GM19240 (cell line): ENCODE measurements around the gene RAD1.
"Not testable (repeated sequence)": the region's sequence is repeated elsewhere in the genome, so short reads cannot be mapped to it uniquely, and the experiment has no call there.

Experiments used
- DNase-seq: peaks from one replicate; pipeline ENCODE4 v3.0.0; 2011; ENCODE audit warnings: low spot score; ENCODE audit not compliant: insufficient read length

The RAD1 gene, protein sequence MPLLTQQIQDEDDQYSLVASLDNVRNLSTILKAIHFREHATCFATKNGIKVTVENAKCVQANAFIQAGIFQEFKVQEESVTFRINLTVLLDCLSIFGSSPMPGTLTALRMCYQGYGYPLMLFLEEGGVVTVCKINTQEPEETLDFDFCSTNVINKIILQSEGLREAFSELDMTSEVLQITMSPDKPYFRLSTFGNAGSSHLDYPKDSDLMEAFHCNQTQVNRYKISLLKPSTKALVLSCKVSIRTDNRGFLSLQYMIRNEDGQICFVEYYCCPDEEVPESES

GRCh38 chr5:34915139-34915855, at the start of gene RAD1, which contains the start of gene BRIX1:
TSS of gene RAD1 (minus strand) at chr5:34915504. CDS start at chr5:34914892, 612 bp downstream.
TSS of gene BRIX1 (plus strand) at chr5:34915711. CDS start at chr5:34915739, 28 bp downstream.
- peak; percentile 67 for DNase-seq

- DNase-seq = peak; percentile 42
Observed at GRCh38 chr5:34959323-34959722, 44.0 kb upstream of the RAD1 start.

GRCh38 chr5:34957857-34958690, 42.8 kb upstream of the RAD1 start:
- DNase-seq = no peak

DNA sequence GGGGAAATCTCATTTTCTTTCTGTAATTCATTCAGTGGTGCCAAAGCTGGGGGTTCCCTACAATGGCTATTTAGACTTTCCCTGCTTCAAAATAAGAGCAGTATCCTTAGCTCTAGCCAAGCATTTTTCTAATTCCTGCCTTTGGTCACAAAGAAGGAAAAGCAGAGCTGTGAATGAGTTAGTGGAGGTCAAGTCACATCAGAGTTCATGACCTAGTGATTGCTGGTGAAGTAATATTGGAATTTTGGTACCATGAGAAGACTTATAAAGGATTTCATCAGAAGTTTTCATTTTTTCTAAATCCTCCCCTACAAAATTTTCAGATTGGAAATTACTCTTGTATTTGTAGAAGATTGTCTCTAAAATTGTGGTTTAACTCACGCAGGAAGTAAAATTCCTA, 42.0 kb upstream of the RAD1 start:
- no peak for DNase-seq

- DNase-seq = no peak
Observed at GRCh38 chr5:34944460-34945047, 29.2 kb upstream of the RAD1 start.

GRCh38 chr5:34944044-34944443, 28.7 kb upstream of the RAD1 start:
- DNase-seq = no peak

DNA sequence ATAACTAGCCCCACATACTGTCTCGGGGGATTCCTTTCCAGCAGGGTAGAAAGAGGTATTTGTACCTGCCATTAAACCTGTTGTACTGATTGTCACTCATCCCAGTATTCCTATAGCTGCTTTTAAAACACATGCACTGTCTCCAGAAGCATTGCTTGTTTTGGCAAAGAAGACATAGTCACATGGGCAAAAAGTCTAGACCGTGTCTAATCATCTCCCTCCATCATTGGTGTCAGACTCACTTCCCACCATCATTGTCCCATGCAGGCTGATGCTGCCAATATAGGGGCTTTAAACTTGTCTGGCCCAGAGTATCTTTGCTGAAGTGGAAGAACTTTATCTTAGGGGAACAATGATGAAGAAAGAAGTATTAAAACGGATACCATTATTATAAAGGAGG, 26.6 kb upstream of the RAD1 start:
- no peak for DNase-seq

DNA sequence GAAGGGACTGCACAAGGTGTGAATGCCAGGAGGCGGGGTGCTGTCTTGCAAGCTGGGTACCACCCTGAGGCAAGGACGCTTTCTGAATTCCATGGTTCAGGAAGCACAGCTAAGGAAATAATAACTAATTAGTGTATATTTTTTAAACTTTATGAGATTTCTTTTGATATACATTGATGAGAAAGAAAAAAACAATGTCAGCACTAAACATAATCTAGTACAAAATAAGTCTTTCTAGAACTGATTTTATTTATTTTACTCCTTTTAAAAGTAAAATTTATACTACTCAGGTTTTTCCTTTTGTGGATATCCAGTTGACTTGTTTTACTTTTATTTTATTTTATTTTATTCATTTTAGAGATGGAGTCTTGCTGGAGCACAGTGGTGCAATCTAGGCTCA, 17.6 kb upstream of the RAD1 start:
- no peak for DNase-seq

DNA sequence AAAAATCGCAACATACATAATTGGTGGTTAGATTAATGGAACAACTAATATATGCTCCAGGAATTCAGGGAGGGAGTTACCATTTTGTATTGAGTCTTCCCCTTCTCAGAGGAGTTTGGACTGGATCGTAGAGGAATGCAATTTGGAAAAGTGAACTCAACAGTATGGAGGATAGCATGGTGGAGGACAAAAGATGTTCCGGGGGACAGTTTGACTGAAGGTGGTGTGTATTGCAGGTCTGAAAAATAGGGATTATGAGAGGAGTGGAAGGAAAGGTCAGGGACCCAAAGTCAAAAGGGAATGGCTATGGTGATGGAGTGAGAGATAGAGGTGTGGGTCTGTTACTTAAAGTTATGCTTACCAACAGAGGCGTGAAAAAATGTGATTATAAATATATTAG, 15.6 kb upstream of the RAD1 start:
- DNase-seq = no peak

DNA sequence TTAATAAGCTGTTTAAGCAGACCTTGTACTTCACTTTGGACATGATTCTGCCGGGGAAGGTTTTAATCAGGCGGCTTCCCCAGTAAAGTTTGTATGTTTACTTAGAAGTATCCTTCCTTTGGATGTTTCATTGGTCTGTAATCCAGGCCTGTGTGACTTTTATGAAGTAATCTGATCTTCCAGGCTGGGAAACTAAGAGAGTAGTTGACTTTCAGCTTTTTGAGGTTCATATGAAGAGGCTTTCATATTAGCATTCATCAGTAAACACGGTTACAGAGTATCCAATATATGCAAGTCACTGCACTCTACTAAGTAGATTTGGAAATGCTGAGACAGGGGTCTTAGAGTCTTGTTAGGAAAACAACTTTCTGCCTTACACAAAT, 15.1 kb upstream of the RAD1 start:
- DNase-seq = no peak

DNA sequence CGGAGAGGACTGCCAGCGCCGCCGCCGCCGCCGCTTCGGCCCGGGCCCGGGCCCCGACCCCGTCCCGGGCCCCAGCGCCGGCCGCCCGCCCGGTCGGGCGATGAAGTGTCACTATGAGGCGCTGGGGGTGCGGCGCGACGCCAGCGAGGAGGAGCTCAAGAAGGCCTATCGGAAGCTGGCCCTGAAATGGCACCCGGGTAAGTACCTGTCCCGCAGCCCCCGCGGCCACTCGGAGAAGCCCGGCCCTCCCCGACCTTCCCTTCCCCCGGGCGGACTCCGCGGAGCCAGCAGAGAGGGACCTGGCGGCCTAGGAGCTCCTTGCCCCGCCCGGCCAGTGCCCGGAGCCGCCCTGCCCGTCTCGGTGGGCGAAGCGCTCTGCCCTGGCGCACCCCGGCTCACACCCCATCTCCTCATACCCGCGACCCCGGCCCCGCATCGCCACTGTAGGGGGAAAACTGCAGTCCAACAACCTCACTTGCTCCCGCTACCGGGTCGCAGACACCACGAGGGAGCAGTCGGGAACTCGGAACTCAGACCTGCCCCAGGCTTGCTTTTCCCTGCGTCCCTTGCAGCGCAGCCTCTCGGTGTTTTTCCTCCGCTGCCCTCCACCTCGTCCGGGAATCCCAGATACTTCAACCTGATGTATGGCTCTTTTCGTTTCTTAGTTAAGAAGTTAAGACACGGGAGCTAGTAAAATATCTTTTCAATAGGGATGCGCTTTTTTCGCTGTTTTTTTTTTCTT, 14.6 kb upstream of the RAD1 start:
- DNase-seq = peak; percentile 63

GRCh38 chr5:34929134-34929719, 13.9 kb upstream of the RAD1 start, which contains the start of gene DNAJC21:
TSS of gene DNAJC21 (plus strand) at chr5:34929559. CDS start at chr5:34929820, 261 bp downstream.
- peak; percentile 93 for DNase-seq

DNA sequence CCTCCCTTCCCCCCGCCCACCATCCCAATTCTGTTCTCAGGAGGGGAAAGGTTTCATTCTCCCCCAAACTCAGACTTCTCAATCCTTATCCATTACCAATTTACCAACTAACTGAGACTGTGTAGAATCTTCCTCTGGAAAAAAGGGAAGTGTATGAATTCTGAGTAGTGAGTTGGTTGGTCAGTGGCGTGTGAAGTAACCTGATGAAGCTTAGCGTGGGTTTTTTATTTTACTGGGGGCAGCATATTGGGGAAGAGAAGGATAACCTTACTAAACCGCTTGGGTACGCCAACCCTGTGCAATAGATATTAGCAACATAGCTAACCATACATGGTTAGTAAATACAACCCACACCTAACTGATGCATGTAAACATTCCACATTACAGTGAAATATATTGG, 13.0 kb upstream of the RAD1 start:
- no peak for DNase-seq

DNA sequence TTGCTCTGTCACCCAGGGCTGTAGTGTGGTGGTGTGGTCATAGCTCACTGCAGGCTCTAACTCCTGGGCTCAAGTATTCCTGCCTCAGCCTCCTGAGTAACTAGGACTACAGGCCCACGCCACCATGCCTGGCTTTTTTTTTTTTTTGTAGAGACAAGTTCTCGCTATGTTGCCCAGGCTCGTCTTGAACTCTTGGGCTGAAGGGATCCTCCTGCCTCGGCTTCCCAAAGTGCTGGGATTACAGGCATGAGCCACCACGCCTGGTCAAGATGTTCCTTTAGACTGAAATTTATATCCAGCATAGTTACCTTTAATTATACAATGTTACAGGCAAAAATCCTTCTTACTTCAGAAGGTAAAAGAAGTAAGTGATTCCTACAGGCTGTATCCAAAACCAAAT, 12.5 kb upstream of the RAD1 start:
- DNase-seq = no peak

DNA sequence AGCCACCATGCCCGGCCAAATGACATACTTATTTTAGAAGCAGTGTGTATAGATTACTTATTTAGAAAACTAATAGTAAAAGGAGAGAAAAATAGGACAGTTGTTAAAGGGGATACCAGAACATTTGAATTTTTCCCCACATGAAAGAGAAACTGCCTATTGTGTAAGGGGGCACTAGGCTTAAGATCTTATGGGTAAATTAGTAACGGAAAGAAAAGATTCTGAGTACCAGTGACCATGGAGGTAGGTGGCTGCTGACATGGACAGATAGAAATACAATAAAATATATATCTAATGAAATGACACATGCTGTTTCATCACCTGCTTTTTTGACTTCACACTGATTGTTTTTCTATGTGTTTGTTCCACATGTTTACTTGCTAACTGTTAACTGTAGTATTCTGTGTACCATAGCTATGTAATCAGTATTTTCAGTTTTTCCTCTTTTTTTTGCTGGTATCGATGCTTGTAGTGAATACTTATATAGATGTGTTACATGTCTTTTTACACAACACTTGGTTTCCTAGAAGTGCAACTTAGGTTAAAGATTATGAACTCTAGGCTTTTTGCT, 11.1 kb upstream of the RAD1 start:
- no peak for DNase-seq

DNA sequence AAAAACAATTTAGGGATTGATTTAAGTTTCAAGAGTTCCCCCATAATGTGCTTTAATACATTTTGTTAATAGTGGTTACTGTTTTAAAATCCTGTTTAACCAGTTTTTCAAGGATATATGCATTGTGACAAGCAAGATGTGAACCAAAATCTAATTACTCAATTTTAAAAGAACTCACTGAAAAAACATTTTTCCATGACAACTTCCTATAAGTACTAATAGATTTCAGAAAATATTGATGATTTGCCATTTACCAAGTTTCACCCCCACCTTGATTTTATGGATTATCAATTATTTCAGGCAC, 9.1 kb upstream of the RAD1 start:
- DNase-seq = no peak

DNA sequence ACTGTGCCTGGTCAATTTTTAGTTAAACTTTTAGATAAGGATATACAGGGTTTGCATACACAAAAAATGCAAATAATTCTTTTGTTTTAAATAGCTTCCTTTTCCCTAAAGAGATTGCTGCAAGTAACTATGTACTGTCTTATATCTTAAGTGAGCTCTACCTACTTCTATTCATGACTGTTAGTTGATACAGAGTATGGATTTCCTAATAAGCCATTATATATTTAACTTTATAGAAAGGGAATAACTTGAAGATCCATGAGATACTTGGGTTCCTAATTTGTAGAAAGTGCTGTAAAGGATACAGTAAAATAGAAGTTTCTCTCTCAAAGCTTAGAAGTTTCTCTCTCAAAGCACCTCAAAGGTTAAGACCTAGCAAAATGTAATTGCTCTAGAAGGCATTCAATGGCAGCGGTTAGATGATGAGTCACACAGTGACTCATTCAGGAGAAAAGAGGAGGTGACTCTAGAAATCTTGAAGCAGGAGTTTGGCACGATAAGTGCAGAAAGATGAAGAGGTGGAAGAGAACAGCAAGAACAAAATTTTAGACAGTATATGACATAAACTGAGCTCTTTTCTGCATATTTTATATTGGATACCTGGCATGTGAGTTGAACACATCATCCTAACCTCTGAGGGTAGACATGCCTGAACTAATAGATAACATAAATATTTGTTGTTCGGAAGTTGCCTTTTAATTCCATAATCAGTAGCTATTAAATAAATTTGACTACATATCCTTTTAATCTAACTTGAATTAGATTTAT, 8.6 kb upstream of the RAD1 start:
- no peak for DNase-seq

- DNase-seq = not testable (repeated sequence)
Observed at GRCh38 chr5:34923256-34923655, 8.0 kb upstream of the RAD1 start.

GRCh38 chr5:34919077-34919476, 3.8 kb upstream of the RAD1 start:
- no peak for DNase-seq

DNA sequence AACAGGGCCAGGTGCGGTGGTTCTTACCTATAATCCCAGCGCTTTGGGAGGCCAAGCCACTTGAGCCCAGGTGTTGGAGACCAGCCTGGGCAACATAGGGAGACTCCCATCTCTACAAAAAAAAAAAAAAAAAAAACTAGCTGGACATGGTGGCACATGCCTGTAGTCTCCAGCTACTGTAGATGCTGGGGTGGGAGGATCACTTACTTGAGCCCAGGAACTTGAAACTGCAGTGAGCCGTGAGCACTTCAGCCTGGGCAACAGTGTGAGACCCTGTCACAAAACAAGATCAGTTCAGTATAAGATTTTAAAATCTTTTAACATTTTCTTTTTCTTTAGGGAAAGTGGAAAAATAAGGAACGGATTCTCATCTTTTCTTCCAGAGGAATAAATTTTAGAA, 2.7 kb upstream of the RAD1 start:
- DNase-seq = no peak
